Measurements from ENCODE around the gene SLC4A1.
A peak's percentile ranks its signal among the peaks of the same experiment; 100 is the strongest.

The SLC4A1 gene

DNA sequence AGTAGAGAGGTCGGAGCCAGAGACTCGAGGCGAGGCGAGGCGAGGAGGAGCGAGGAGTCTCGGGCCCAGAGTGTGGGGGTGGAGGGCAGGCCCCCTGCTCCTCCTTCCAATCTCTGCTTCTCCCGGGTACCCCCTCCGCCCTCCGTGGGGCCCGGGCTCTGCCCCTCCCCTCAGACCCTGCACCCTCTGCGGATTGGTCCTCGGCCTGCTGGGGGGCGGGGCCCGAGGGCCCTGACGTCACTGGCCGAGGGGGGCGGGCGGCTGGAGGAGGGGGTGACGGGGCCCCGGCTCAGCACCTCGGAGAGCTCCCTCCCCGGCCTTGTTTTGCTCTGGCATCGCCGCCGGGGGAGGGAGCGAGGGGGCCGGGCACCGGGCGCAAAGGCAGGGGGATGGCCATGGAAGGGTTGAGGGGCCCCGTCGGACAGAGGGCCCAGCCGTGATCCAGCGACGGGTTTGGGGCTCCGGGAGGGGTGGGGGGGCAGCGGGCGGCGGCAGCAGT is 40.4 kb upstream of the SLC4A1 start, which contains the start of gene RUNDC3A:
TSS of gene RUNDC3A (plus strand) at position 282 of the 499 bp plus-strand sequence. CDS start 232 bp downstream, outside the sequence.
- TF ChIP-seq, protein P1, sequence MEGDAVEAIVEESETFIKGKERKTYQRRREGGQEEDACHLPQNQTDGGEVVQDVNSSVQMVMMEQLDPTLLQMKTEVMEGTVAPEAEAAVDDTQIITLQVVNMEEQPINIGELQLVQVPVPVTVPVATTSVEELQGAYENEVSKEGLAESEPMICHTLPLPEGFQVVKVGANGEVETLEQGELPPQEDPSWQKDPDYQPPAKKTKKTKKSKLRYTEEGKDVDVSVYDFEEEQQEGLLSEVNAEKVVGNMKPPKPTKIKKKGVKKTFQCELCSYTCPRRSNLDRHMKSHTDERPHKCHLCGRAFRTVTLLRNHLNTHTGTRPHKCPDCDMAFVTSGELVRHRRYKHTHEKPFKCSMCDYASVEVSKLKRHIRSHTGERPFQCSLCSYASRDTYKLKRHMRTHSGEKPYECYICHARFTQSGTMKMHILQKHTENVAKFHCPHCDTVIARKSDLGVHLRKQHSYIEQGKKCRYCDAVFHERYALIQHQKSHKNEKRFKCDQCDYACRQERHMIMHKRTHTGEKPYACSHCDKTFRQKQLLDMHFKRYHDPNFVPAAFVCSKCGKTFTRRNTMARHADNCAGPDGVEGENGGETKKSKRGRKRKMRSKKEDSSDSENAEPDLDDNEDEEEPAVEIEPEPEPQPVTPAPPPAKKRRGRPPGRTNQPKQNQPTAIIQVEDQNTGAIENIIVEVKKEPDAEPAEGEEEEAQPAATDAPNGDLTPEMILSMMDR (IDR thresholded peaks at IDR 0.05; ENCODE audit: low read depth, low read length), result no peak
- H3K4me3 ChIP-seq (ENCODE audit: low read depth, low read length), result peak within 1 kb of the TSS; percentile 43

DNA sequence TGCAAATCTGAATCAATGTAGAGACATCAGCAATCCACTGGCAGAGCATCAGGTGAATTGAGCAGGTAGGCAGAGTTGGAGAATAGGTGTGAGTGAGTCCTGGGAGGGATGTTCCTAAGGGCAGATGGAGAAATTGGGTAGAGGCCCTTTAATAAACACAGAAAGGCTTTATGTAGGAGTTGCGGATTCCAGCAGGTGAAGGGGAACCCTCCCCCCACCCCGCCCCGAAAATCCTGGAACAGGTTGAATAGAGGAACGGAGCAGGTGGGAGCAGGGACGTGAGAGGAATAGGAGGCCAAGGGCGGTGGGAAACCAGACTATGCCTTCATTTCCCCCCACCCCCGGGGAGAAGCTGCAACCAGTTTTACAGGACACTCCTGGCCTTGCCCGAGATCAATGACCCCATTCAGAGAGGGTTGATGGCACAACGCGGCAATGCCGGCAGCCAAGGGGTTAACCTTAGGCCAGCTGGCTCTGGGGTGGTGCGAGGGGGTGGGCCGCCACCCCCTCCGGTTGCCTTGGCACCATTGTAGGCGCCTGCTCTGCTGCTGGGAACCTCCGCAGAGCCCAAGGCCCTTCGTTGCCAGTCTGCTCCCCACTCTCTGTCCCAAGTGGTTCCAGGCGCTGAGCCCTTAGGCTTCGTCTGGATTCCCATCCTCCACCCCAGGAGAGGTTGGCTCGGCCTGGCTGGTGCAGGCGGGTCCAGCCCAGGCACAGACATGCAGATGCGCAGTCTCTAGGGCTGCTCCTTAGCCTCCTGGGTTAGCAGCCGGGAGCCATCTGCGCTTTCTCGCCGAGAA is 39.7 kb upstream of the SLC4A1 start:
- TF ChIP-seq, protein P1 (IDR thresholded peaks at IDR 0.05; ENCODE audit: low read depth, low read length), result no peak
- H3K4me3 ChIP-seq (ENCODE audit: low read depth, low read length), result no peak overlapping the region; the same call in 1 of the 2 replicates

DNA sequence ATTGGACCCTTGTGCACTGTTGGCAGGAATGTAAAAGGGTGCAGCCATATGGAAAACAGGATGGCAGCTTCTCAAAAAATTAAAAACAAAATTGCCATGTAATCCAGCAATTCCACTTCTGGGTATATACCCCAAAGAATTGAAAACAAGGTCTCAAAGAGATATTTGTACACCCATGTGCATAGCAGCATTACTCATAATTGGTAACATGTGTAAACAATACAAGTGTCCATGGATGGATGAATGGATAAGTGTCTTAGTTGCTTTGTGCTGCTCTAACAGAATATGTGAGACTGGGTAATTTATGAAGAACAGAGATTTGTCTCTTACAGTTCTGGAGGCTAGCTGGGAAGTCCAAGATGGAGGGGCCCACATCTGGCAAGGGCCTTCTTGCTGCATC is 36.7 kb upstream of the SLC4A1 start:
- no peak overlapping the region for H3K4me3 ChIP-seq (ENCODE audit: low read depth, low read length)
- TF ChIP-seq, protein P1 (IDR thresholded peaks at IDR 0.05; ENCODE audit: low read depth, low read length), result no peak

DNA sequence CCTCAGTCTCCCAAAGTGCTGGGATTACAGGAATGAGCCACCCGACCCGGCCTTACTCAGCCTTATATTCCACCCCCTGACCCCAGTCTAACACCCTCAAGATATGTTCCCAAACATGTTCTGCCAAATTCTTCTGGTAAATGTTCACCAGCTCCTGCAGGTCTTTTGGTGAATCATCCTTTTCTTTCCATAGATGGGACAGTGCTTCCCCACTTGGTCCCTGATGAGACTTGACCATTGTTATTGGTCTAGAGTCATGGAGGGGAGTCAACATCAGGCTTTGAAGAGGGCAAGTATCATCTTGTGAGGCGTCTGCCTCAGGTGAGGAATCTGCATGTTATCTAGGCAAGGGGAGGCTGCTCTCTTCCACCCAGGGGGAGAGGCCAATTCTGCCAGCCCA is 30.0 kb upstream of the SLC4A1 start:
- no peak overlapping the region for H3K4me3 ChIP-seq (ENCODE audit: low read depth, low read length)
- TF ChIP-seq, protein P1 (IDR thresholded peaks at IDR 0.05; ENCODE audit: low read depth, low read length), result no peak

DNA sequence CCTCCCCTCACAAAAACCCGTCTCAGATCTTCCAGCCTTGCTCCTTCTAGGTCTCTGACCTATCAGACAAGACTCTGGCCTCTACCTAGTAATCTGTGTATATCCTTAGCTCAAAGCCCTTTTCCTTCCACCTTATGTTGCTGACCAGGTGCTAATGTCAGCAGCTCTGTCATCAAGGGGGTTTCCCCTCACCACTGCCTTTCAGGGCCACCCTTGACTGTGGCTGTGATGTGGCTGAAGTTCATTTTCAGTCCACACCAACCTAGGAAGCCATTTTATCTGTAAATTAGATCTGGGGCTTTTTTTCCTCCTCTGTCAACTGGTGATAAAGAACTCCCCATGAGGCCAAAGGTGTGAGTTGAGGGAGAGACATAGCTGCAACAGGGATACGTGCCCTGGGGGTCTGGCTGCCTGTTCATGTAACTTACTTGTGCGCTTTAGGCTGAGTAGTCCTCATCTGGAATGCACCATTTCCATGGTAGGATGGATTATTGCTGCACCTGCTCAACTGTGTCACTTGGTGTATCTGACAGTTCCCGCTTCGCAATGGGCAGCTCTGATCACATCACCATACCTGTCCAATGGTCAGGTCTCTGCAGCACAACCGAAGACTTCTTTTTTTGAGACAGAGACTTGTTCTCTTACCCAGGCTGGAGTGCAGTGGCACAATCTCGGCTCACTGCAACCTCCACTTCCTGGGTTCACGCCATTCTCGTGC is 25.7 kb upstream of the SLC4A1 start:
- H3K4me3 ChIP-seq (ENCODE audit: low read depth, low read length), result no peak overlapping the region
- TF ChIP-seq, protein P1 (IDR thresholded peaks at IDR 0.05; ENCODE audit: low read depth, low read length), result no peak

DNA sequence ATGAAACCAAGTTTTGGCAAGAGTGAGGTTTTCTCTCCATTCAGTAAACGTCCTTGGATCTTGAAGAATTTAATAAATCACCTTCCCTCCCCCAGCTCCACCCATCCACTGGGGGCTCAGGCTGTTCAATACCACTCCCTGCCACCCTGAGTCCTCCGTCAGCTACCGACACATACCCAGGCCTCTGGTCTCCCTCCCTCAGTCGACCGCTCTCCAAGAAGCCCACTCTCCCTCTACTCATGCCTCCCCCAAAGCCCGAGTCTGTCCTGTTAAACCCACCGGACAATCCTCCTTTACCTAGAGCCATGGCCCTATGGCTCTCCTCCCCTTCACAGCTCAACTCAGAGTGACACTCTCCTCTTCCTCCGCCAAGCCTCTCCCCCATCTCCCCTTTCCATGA is 19.7 kb upstream of the SLC4A1 start:
- TF ChIP-seq, protein P1 (IDR thresholded peaks at IDR 0.05; ENCODE audit: low read depth, low read length), result no peak
- no peak overlapping the region for H3K4me3 ChIP-seq (ENCODE audit: low read depth, low read length)

DNA sequence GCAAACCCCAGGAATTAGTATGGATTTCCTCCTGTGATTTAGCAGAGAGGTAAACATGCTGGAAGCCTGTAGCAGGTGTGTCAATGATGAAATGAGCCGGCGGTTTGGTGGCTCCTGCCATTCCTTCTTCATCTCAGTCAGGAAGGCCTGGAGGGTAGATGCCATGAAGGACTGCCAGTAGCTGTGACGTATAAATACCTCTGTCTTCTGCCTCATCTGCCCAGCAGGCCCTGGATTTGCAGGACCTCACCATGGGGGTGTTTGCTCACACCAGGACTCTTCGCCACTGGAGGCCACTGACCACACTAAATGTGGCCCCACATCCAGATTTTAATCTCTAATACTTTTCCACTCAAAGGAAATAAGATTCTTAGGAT is 16.1 kb upstream of the SLC4A1 start:
- no peak overlapping the region for H3K4me3 ChIP-seq (ENCODE audit: low read depth, low read length)
- TF ChIP-seq, protein P1 (IDR thresholded peaks at IDR 0.05; ENCODE audit: low read depth, low read length), result no peak

Measured in WI38 (cell line).